GM19455 (cell line): ENCODE results near the gene ZSCAN30.
A peak's percentile ranks its signal among the peaks of the same experiment; 100 is the strongest.

ENCODE experiments used
- ATAC-seq: cut with Tn5 transposase; IDR thresholded peaks from one replicate; pipeline ENCODE4 v1.9.1; 2021; ENCODE audit not compliant: unreplicated experiment

ZSCAN30 gene

DNA sequence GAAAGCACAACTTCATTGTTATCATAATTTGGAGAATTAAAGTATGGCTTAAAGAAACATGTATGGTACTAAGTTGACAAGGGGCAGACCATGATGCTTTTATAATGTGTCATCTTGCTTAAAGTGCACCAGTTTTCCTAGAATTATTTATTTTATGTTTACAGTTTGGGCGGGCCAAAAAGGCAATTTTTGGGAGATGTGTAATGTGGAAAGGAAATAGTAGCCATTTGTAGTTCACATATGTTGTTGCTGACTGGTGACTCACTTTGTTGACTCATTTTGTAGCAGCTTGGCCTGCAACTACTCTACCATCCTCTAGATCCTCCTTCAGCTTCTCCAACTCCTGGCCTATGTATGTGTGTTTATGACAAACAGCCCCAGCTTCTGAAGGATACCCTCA, 7.7 kb downstream of the ZSCAN30 start:
- no peak for ATAC-seq

GRCh38 chr18:35278969-35279368, 11.1 kb downstream of the ZSCAN30 start:
- ATAC-seq, result no peak

GRCh38 chr18:35278085-35278484, 11.9 kb downstream of the ZSCAN30 start:
- ATAC-seq, result no peak

DNA sequence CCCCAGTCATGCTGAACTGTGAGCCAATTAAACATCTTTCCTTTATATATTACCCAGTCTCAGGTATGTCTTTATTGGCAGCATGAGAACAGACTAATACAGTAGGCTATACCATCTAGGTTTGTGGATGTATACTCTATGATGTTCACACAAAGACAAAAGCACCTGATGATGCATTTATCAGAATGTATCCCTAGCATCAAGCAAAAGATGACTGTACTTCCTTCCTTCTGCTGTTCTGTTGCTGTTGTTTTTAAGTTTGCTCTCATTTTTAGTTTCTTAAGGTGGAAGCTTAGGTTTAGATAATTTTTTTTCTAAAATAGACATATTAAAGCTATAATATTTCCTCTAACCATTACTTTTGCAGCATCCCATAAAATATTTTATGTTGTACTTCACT, 12.4 kb downstream of the ZSCAN30 start:
- ATAC-seq, result no peak

- ATAC-seq, result no peak
These were observed 13.8 kb downstream of the ZSCAN30 start for GRCh38 chr18:35276267-35276666.

- ATAC-seq, result no peak
These were observed 18.4 kb downstream of the ZSCAN30 start for GRCh38 chr18:35271656-35272055.

DNA sequence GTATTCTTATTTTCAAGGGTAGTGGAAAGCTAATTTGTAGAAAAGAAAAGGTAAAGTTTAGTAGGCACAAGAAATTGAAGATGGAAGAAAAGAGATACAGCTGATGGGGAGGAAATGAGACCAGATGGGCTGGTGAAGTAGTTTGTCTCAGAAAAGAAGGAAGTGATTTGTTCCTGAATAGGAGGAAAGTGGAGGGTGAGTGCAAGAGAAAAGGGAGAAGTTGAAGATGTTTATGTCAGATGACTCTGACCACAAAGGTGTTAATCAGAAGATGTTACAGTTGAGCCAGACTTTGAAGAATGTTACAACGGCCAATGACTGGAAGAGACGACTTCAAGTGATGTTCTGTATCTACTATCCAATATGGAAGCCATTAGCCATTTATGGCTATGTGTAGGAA, 21.2 kb downstream of the ZSCAN30 start:
- no peak for ATAC-seq

- no peak for ATAC-seq
These were observed 22.2 kb downstream of the ZSCAN30 start for GRCh38 chr18:35267809-35268208.

GRCh38 chr18:35267161-35267651, 22.8 kb downstream of the ZSCAN30 start:
- ATAC-seq, result no peak

- no peak for ATAC-seq
These were observed 25.6 kb downstream of the ZSCAN30 start for GRCh38 chr18:35264409-35264808.

GRCh38 chr18:35256947-35257346, 33.1 kb downstream of the ZSCAN30 start:
- no peak for ATAC-seq

- ATAC-seq, result no peak
These were observed 36.3 kb downstream of the ZSCAN30 start for GRCh38 chr18:35253655-35254287.

GRCh38 chr18:35252466-35252865, 37.6 kb downstream of the ZSCAN30 start:
- no peak for ATAC-seq

GRCh38 chr18:35248429-35248828, 41.6 kb downstream of the ZSCAN30 start:
- ATAC-seq, result no peak

- no peak for ATAC-seq
These were observed 42.4 kb downstream of the ZSCAN30 start for GRCh38 chr18:35247412-35248249.

- ATAC-seq, result no peak
These were observed 43.2 kb downstream of the ZSCAN30 start for GRCh38 chr18:35246831-35247230.

GRCh38 chr18:35245719-35246317, 44.2 kb downstream of the ZSCAN30 start:
- no peak for ATAC-seq

- no peak for ATAC-seq
These were observed 45.4 kb downstream of the ZSCAN30 start for GRCh38 chr18:35244671-35245070.

DNA sequence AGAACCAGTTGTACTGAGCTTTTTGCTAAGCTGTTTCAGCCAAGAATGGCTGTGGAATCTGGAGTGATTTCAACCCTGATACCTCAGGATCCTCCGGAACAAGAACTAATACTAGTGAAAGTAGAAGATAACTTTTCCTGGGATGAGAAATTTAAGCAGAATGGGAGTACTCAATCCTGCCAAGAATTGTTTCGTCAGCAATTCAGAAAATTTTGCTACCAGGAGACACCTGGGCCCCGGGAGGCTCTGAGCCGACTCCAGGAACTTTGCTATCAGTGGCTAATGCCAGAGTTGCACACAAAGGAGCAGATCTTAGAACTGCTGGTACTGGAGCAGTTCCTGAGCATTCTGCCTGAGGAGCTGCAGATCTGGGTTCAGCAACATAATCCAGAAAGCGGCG, 47.6 kb downstream of the ZSCAN30 start:
- no peak for ATAC-seq

- ATAC-seq, result no peak
These were observed 48.6 kb downstream of the ZSCAN30 start for GRCh38 chr18:35241448-35241804.

DNA sequence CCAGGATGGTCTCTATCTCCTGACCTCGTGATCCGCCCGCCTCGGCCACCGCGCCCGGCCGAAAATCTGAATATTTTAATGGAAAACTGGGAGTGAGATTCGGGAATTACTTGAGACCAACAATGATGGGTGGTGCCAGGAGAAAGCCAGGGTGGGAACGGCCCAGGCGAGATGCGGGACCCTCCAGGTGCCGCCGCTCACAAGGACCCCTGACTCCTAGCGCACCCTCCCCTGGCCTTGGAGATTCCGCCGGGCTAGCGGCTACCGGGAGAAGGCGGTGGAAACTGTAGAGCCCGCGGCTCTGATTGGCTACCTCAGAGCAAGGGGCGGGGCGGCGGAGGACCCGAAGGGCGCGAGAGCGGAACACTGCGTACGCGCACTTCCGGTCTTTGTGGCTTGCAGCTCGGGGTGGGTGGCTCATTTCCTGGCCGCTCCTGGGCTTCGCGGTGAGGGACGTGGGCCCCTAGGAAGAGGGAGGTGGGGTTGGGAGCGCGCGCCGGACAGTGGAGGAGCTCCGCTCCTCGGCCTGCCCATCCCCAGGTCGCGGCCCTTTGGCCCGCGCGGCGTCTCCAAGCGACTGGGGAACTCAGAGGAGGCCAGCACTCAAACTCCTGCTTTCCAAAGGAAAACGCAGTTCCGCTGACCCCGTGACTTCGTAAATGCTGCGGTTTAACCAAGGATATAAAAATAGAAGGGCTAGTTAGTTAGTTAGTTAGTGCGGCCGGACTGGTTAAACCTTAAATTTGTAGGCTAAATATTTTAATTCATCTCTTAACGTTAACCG, 49.2 kb downstream of the ZSCAN30 start, which contains the start of gene ZNF397:
Gene ZNF397 (plus strand): TSS at position 371 of the 784 bp plus-strand sequence. CDS start 1,437 bp downstream, outside the sequence.
- peak; percentile 99 for ATAC-seq
